WTC11 (cell line): Measurements from ENCODE around the gene DAP3. TPM values are rescaled to one million over a fixed set of nuclear protein-coding genes. Genes with fewer than 3 reads are reported as not detected.

Experiments used
- ATF6 ChIP-seq: sonication (generic); formaldehyde crosslinking; IDR thresholded peaks from 2 replicates; pipeline ENCODE4 v1.8.1; 2023; ENCODE audit warnings: mild to moderate bottlenecking, missing genetic modification reagents
- CBFB ChIP-seq: sonication (generic); formaldehyde crosslinking; IDR thresholded peaks from 2 replicates; pipeline ENCODE4 v1.8.1; 2022; ENCODE audit warnings: mild to moderate bottlenecking, low read depth, missing genetic modification reagents
- CTCF ChIP-seq: fragments of 200-600 bp; IDR thresholded peaks from 2 replicates; pipeline ENCODE4 v1.8.0; 2022; ENCODE audit warnings: antibody characterized with exemption
- ELF4 ChIP-seq: sonication (generic); formaldehyde crosslinking; IDR thresholded peaks from 2 replicates; pipeline ENCODE4 v1.8.1; 2022; ENCODE audit warnings: low read depth, mild to moderate bottlenecking, moderate library complexity, missing genetic modification reagents
- ERG ChIP-seq: fragments of 250-450 bp; sonication (Bioruptor Pico); IDR thresholded peaks from 2 replicates; pipeline ENCODE4 v1.8.0; 2021; ENCODE audit warnings: mild to moderate bottlenecking
- ETV6 ChIP-seq: sonication (generic); formaldehyde crosslinking; IDR thresholded peaks from 2 replicates; pipeline ENCODE4 v1.8.1; 2022; ENCODE audit warnings: mild to moderate bottlenecking, missing genetic modification reagents
- IRF1 ChIP-seq: sonication (generic); formaldehyde crosslinking; IDR thresholded peaks from 2 replicates; pipeline ENCODE4 v1.8.0; 2023; ENCODE audit warnings: missing genetic modification reagents
- IRF2 ChIP-seq: sonication (generic); formaldehyde crosslinking; IDR thresholded peaks from 2 replicates; pipeline ENCODE4 v1.8.0; 2022; ENCODE audit warnings: low read depth, missing genetic modification reagents, borderline replicate concordance
- KAT7 ChIP-seq: sonication (generic); formaldehyde crosslinking; IDR thresholded peaks from 2 replicates; pipeline ENCODE4 v1.8.1; 2023; ENCODE audit warnings: missing genetic modification reagents, mild to moderate bottlenecking, borderline replicate concordance
- NFE2L1 ChIP-seq: sonication (generic); formaldehyde crosslinking; IDR thresholded peaks from 2 replicates; pipeline ENCODE4 v1.8.1; 2023; ENCODE audit warnings: missing genetic modification reagents
- NFYB ChIP-seq: sonication (generic); formaldehyde crosslinking; conservative IDR thresholded peaks from 2 replicates; pipeline ENCODE4 v1.8.0; 2022; ENCODE audit warnings: low read depth, missing genetic modification reagents
- NR2C2 ChIP-seq: sonication (generic); formaldehyde crosslinking; IDR thresholded peaks from 2 replicates; pipeline ENCODE4 v1.8.0; 2022; ENCODE audit warnings: mild to moderate bottlenecking, missing genetic modification reagents
- OVOL2 ChIP-seq: fragments of 250-450 bp; sonication (Bioruptor Pico); IDR thresholded peaks from 2 replicates; pipeline ENCODE4 v1.9.0; 2021; ENCODE audit warnings: mild to moderate bottlenecking, borderline replicate concordance
- PRRX2 ChIP-seq: fragments of 250-450 bp; sonication (Bioruptor Pico); IDR thresholded peaks from 2 replicates; pipeline ENCODE4 v1.8.0; 2021; ENCODE audit warnings: mild to moderate bottlenecking
- SMAD4 ChIP-seq: sonication (generic); formaldehyde crosslinking; IDR thresholded peaks from 2 replicates; pipeline ENCODE4 v1.8.0; 2022; ENCODE audit warnings: mild to moderate bottlenecking, missing genetic modification reagents
- TCF7 ChIP-seq: sonication (generic); formaldehyde crosslinking; IDR thresholded peaks from 2 replicates; pipeline ENCODE4 v1.8.0; 2022; ENCODE audit warnings: mild to moderate bottlenecking, low read depth, missing genetic modification reagents, moderate library complexity
- TP53 ChIP-seq: sonication (generic); formaldehyde crosslinking; IDR thresholded peaks from 2 replicates; pipeline ENCODE4 v1.8.1; 2023; ENCODE audit warnings: mild to moderate bottlenecking, missing genetic modification reagents
- USF1 ChIP-seq: sonication (generic); formaldehyde crosslinking; IDR thresholded peaks from 2 replicates; pipeline ENCODE4 v1.8.0; 2022; ENCODE audit warnings: mild to moderate bottlenecking, missing genetic modification reagents
- ZBTB21 ChIP-seq: sonication (generic); formaldehyde crosslinking; IDR thresholded peaks from 2 replicates; pipeline ENCODE4 v1.8.1; 2023; ENCODE audit warnings: mild to moderate bottlenecking, missing genetic modification reagents, borderline replicate concordance
- ZBTB43 ChIP-seq: sonication (generic); formaldehyde crosslinking; IDR thresholded peaks from 2 replicates; pipeline ENCODE4 v1.8.1; 2023; ENCODE audit warnings: mild to moderate bottlenecking, missing genetic modification reagents
- ZMAT4 ChIP-seq: fragments of 250-450 bp; sonication (Bioruptor Pico); IDR thresholded peaks from 2 replicates; pipeline ENCODE4 v1.9.0; 2021; ENCODE audit warnings: mild to moderate bottlenecking
- ZNF138 ChIP-seq: sonication (generic); formaldehyde crosslinking; conservative IDR thresholded peaks from 2 replicates; pipeline ENCODE4 v1.8.1; 2022; ENCODE audit warnings: mild to moderate bottlenecking, moderate library complexity, missing genetic modification reagents
- ZNF232 ChIP-seq: sonication (generic); formaldehyde crosslinking; IDR thresholded peaks from 2 replicates; pipeline ENCODE4 v1.8.0; 2022; ENCODE audit warnings: mild to moderate bottlenecking, missing genetic modification reagents
- ZNF281 ChIP-seq: sonication (generic); formaldehyde crosslinking; IDR thresholded peaks from 2 replicates; pipeline ENCODE4 v1.8.0; 2023; ENCODE audit warnings: mild to moderate bottlenecking, missing genetic modification reagents
- ZNF425 ChIP-seq: fragments of 250-450 bp; sonication (Bioruptor Pico); conservative IDR thresholded peaks from 2 replicates; pipeline ENCODE4 v1.9.0; 2021; ENCODE audit warnings: mild to moderate bottlenecking
- total RNA-seq: library from RNA; stranded (reverse); gene quantifications from 3 replicates; pipeline ENCODE4 v1.2.3, GENCODE V29; 2021

DAP3 gene
- total RNA-seq, 1 experiment from 2014 or later: 109 TPM

GRCh38 chr1:155688324-155689080 lies 389 bp upstream of the DAP3 start, which contains the start of gene YY1AP1 (continued):
- TF ChIP-seq ELF4 (CRISPR knock-in tag) (no peak), CTCF (no peak), IRF1 (CRISPR knock-in tag) (peak; percentile 58; the same call in 1 of the 2 replicates), ZNF425 (no peak), ERG (no peak), PRRX2 (CRISPR knock-in tag) (peak; percentile 28; the same call in 1 of the 2 replicates), ZNF138 (CRISPR knock-in tag) (peak; percentile 73; the same call in 1 of the 2 replicates), ZNF232 (CRISPR knock-in tag) (peak; percentile 28; the same call in 1 of the 2 replicates), SMAD4 (no peak), ATF6 (CRISPR knock-in tag) (no peak; the same call in 1 of the 2 replicates), TCF7 (CRISPR knock-in tag) (no peak), IRF2 (CRISPR knock-in tag) (no peak), USF1 (CRISPR knock-in tag) (no peak; the same call in none of the 2 replicates), ZMAT4 (CRISPR knock-in tag) (no peak), TP53 (peak; percentile 86), NFYB (CRISPR knock-in tag) (no peak), KAT7 (peak; percentile 8; the same call in 1 of the 2 replicates), ETV6 (no peak; the same call in 1 of the 2 replicates), NR2C2 (CRISPR knock-in tag) (no peak), ZBTB43 (CRISPR knock-in tag) (no peak), NFE2L1 (peak; percentile 31; the same call in 1 of the 2 replicates), CBFB (no peak), ZNF281 (CRISPR knock-in tag) (no peak), ZBTB21 (CRISPR knock-in tag) (no peak), OVOL2 (CRISPR knock-in tag) (no peak)
